ENCODE results near the gene TSPAN18.

DNA sequence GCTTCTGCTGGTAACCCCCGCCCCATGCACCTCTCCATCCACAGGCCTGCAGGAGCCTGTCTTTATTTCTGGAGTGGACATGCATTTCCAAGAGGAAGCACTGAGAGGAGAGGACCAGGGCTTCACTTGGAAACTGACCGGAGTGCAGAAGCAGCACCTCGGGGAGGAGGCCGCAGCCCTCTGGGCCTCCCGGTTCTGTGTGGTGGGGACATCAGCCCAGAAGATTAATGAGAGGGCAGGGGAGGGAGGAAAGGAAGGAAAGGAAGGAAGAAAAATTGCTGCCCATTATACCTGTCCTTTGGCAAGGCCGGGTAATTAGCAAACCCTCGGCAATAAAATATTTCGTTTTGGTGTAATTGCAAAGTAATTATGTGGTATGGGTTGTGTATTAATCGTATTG lies 126.9 kb downstream of the TSPAN18 start:
- TF ChIP-seq, protein P1, sequence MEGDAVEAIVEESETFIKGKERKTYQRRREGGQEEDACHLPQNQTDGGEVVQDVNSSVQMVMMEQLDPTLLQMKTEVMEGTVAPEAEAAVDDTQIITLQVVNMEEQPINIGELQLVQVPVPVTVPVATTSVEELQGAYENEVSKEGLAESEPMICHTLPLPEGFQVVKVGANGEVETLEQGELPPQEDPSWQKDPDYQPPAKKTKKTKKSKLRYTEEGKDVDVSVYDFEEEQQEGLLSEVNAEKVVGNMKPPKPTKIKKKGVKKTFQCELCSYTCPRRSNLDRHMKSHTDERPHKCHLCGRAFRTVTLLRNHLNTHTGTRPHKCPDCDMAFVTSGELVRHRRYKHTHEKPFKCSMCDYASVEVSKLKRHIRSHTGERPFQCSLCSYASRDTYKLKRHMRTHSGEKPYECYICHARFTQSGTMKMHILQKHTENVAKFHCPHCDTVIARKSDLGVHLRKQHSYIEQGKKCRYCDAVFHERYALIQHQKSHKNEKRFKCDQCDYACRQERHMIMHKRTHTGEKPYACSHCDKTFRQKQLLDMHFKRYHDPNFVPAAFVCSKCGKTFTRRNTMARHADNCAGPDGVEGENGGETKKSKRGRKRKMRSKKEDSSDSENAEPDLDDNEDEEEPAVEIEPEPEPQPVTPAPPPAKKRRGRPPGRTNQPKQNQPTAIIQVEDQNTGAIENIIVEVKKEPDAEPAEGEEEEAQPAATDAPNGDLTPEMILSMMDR (IDR thresholded peaks at IDR 0.05): no peak
- TF ChIP-seq POLR2AphosphoS5 (IDR thresholded peaks at IDR 0.05): no peak

Data from breast epithelium (tissue), 3 donors.